DMS 273 (cell line): Measurements from ENCODE around the gene CTNNA3.

Source experiments
- DNase-seq: peaks from one replicate; lab custom pipeline; 2025; ENCODE audit not compliant: unreplicated experiment; lab: John Stamatoyannopoulos, UW

CTNNA3 gene

GRCh38 chr10:66713387-66713786 is 982.6 kb downstream of the CTNNA3 start:
- DNase-seq, result no peak

- DNase-seq, result no peak
Observed at GRCh38 chr10:66698069-66698468, 997.9 kb downstream of the CTNNA3 start.

- DNase-seq, result no peak
Observed at GRCh38 chr10:66695046-66695445, 1000.9 kb downstream of the CTNNA3 start.

GRCh38 chr10:66684581-66684980 is 1011.4 kb downstream of the CTNNA3 start:
- no peak for DNase-seq

- DNase-seq, result no peak
Observed at GRCh38 chr10:66680886-66681285, 1015.1 kb downstream of the CTNNA3 start.

- no peak for DNase-seq
Observed at GRCh38 chr10:66678521-66678920, 1017.5 kb downstream of the CTNNA3 start.

GRCh38 chr10:66673071-66673470 is 1022.9 kb downstream of the CTNNA3 start:
- DNase-seq, result no peak

GRCh38 chr10:66671562-66671961 is 1024.4 kb downstream of the CTNNA3 start:
- no peak for DNase-seq

GRCh38 chr10:66671064-66671463 is 1024.9 kb downstream of the CTNNA3 start:
- no peak for DNase-seq

GRCh38 chr10:66656499-66656898 is 1039.5 kb downstream of the CTNNA3 start:
- no peak for DNase-seq

GRCh38 chr10:66654861-66655260 is 1041.1 kb downstream of the CTNNA3 start:
- DNase-seq, result no peak

GRCh38 chr10:66651308-66652082 is 1044.5 kb downstream of the CTNNA3 start:
- no peak for DNase-seq

- DNase-seq, result no peak
Observed at GRCh38 chr10:66649626-66650025, 1046.4 kb downstream of the CTNNA3 start.

GRCh38 chr10:66642217-66642616 is 1053.8 kb downstream of the CTNNA3 start:
- DNase-seq, result no peak

- no peak for DNase-seq
Observed at GRCh38 chr10:66639371-66639770, 1056.6 kb downstream of the CTNNA3 start.

- DNase-seq, result no peak
Observed at GRCh38 chr10:66637273-66638036, 1058.5 kb downstream of the CTNNA3 start.

- no peak for DNase-seq
Observed at GRCh38 chr10:66629996-66630395, 1066.0 kb downstream of the CTNNA3 start.

GRCh38 chr10:66627156-66627555 is 1068.8 kb downstream of the CTNNA3 start:
- DNase-seq, result peak; percentile 62

- no peak for DNase-seq
Observed at GRCh38 chr10:66625709-66626590, 1070.0 kb downstream of the CTNNA3 start.

- no peak for DNase-seq
Observed at GRCh38 chr10:66622050-66622449, 1073.9 kb downstream of the CTNNA3 start.

GRCh38 chr10:66604195-66604594 is 1091.8 kb downstream of the CTNNA3 start:
- DNase-seq, result no peak
